H9 (cell line): ENCODE results near the gene SNAI3. TPM values are rescaled to one million over a fixed set of nuclear protein-coding genes. Genes with fewer than 3 reads are reported as not detected.

Experiments
- DNase-seq: peaks from one replicate; pipeline ENCODE4 v3.0.0-alpha.2; 2017
- H2AFZ ChIP-seq: one replicate; pipeline ENCODE4 v1.6.1; 2013; ENCODE audit warnings: mild to moderate bottlenecking, low read length, control low read depth, moderate library complexity
- H2AK5ac ChIP-seq: 2 replicates; pipeline ENCODE4 v1.6.1; 2013; ENCODE audit warnings: low read length, control low read depth, mixed read lengths; ENCODE audit not compliant: insufficient read length
- H2BK120ac ChIP-seq: one replicate; pipeline ENCODE4 v1.6.1; 2013; ENCODE audit warnings: low read depth, mild to moderate bottlenecking, low read length, control low read depth, inconsistent platforms; ENCODE audit not compliant: poor library complexity, severe bottlenecking
- H2BK12ac ChIP-seq: 2 replicates; pipeline ENCODE4 v1.6.1; 2013; ENCODE audit warnings: low read length, control low read depth, mixed read lengths, low read depth; ENCODE audit not compliant: insufficient read length
- H2BK15ac ChIP-seq: 2 replicates; pipeline ENCODE4 v1.6.1; 2013; ENCODE audit warnings: low read depth, low read length, control low read depth
- H2BK20ac ChIP-seq: one replicate; pipeline ENCODE4 v1.6.1; 2013; ENCODE audit warnings: low read depth, mild to moderate bottlenecking, low read length, control low read depth, inconsistent platforms; ENCODE audit not compliant: poor library complexity, severe bottlenecking
- H2BK5ac ChIP-seq: 2 replicates; pipeline ENCODE4 v1.6.1; 2013; ENCODE audit warnings: low read length, control low read depth, mixed read lengths; ENCODE audit not compliant: insufficient read length
- H3K14ac ChIP-seq: 2 replicates; pipeline ENCODE4 v1.6.1; 2013; ENCODE audit warnings: low read length, control low read depth; ENCODE audit not compliant: insufficient read depth
- H3K18ac ChIP-seq: 2 replicates; pipeline ENCODE4 v1.6.1; 2013; ENCODE audit warnings: low read depth, mild to moderate bottlenecking, mixed read lengths, low read length, control low read depth; ENCODE audit not compliant: insufficient read length
- H3K23ac ChIP-seq: 2 replicates; pipeline ENCODE4 v1.6.1; 2013; ENCODE audit warnings: low read length, control low read depth, mixed read lengths, low read depth; ENCODE audit not compliant: insufficient read length
- H3K23me2 ChIP-seq: 2 replicates; pipeline ENCODE4 v1.6.1; 2013; ENCODE audit warnings: low read depth, mild to moderate bottlenecking, mixed read lengths, low read length, control low read depth; ENCODE audit not compliant: insufficient read length, poor library complexity, severe bottlenecking
- H3K27ac ChIP-seq: 2 replicates; pipeline ENCODE4 v1.5.1; 2013; ENCODE audit warnings: low read length, control low read depth, mixed read lengths, low read depth; ENCODE audit not compliant: insufficient read length
- H3K27me3 ChIP-seq: 2 replicates; pipeline ENCODE4 v1.6.1; 2013; ENCODE audit warnings: low read length, control low read depth, inconsistent platforms; ENCODE audit not compliant: insufficient read depth
- H3K4ac ChIP-seq: 2 replicates; pipeline ENCODE4 v1.6.1; 2013; ENCODE audit warnings: low read depth, mild to moderate bottlenecking, control low read depth, inconsistent platforms, low read length, moderate library complexity
- H3K4me1 ChIP-seq: 2 replicates; pipeline ENCODE4 v1.6.1; 2013; ENCODE audit warnings: low read length, control low read depth, inconsistent platforms; ENCODE audit not compliant: insufficient read depth
- H3K4me2 ChIP-seq: 2 replicates; pipeline ENCODE4 v1.6.1; 2013; ENCODE audit warnings: low read length, control low read depth, mixed read lengths; ENCODE audit not compliant: insufficient read length, insufficient read depth
- H3K56ac ChIP-seq: 2 replicates; pipeline ENCODE4 v1.6.1; 2013; ENCODE audit warnings: low read depth, mild to moderate bottlenecking, mixed read lengths, low read length, control low read depth; ENCODE audit not compliant: insufficient read length
- H3K79me1 ChIP-seq: 2 replicates; pipeline ENCODE4 v1.6.1; 2013; ENCODE audit warnings: low read depth, mild to moderate bottlenecking, moderate library complexity, low read length, control low read depth, inconsistent platforms; ENCODE audit not compliant: insufficient read depth, poor library complexity, severe bottlenecking
- H3K79me2 ChIP-seq: 2 replicates; pipeline ENCODE4 v1.6.1; 2013; ENCODE audit warnings: low read length, control low read depth, inconsistent platforms; ENCODE audit not compliant: insufficient read depth
- H3K9ac ChIP-seq: 2 replicates; pipeline ENCODE4 v1.6.1; 2013; ENCODE audit warnings: low read length, control low read depth, mixed read lengths; ENCODE audit not compliant: insufficient read length; ENCODE audit errors: extremely low read depth
- H3K9me3 ChIP-seq: one replicate; pipeline ENCODE4 v1.6.1; 2013; ENCODE audit warnings: low read depth, low read length, inconsistent platforms; ENCODE audit not compliant: control insufficient read depth
- H3T11ph ChIP-seq: one replicate; pipeline ENCODE4 v1.6.1; 2013; ENCODE audit warnings: mild to moderate bottlenecking, low read length, control low read depth, inconsistent platforms
- H4K20me1 ChIP-seq: one replicate; pipeline ENCODE4 v1.6.1; 2013; ENCODE audit not compliant: control insufficient read depth, insufficient read length, insufficient read depth
- H4K5ac ChIP-seq: 2 replicates; pipeline ENCODE4 v1.6.1; 2013; ENCODE audit warnings: low read depth, mild to moderate bottlenecking, mixed read lengths, low read length, control low read depth; ENCODE audit not compliant: insufficient read length
- H4K8ac ChIP-seq: replicated peaks from 2 replicates; pipeline ENCODE4 v1.6.1; 2013; ENCODE audit warnings: low read length, control low read depth, mixed read lengths, low read depth; ENCODE audit not compliant: insufficient read length
- H4K91ac ChIP-seq: 2 replicates; pipeline ENCODE4 v1.6.1; 2013; ENCODE audit warnings: low read depth, mild to moderate bottlenecking, moderate library complexity, mixed read lengths, low read length, control low read depth; ENCODE audit not compliant: insufficient read length
- H3K27ac Mint-ChIP-seq, 3 experiments: 2 replicates in 2 of 3; 3 replicates in 1 of 3; pipeline ENCODE4 v1.8.0; 2020 to 2021; ENCODE audit warnings: mixed read lengths in 3 of 3, mild to moderate bottlenecking in 1 of 3, moderate library complexity in 1 of 3
- H3K27me3 Mint-ChIP-seq: 2 replicates; pipeline ENCODE4 v1.8.0; 2021; ENCODE audit warnings: low read depth, mild to moderate bottlenecking, moderate library complexity, mixed read lengths
- H3K36me3 Mint-ChIP-seq, 3 experiments: 2 replicates in 2 of 3; 3 replicates in 1 of 3; pipeline ENCODE4 v1.8.0; 2020 to 2021; ENCODE audit warnings: low read depth in 3 of 3, mixed read lengths in 3 of 3; ENCODE audit not compliant: insufficient read depth in 1 of 3
- H3K4me1 Mint-ChIP-seq, 2 experiments: 2 replicates each; pipeline ENCODE4 v1.8.0; 2020; ENCODE audit warnings: mixed read lengths in 2 of 2
- H3K4me3 Mint-ChIP-seq, 2 experiments: 2 replicates in 1 of 2; 3 replicates in 1 of 2; pipeline ENCODE4 v1.8.0; 2020 to 2021; ENCODE audit warnings: mild to moderate bottlenecking in 2 of 2, mixed read lengths in 2 of 2, moderate library complexity in 1 of 2
- H3K9me3 Mint-ChIP-seq, 2 experiments: 2 replicates in 1 of 2; 3 replicates in 1 of 2; pipeline ENCODE4 v1.8.0; 2020; ENCODE audit warnings: mild to moderate bottlenecking in 2 of 2, mixed read lengths in 2 of 2, moderate library complexity in 1 of 2
- CTCF ChIP-seq: fragments of 200-600 bp; sonication (generic); conservative IDR thresholded peaks from 3 replicates; pipeline ENCODE4 v1.8.0; 2021; ENCODE audit warnings: antibody characterized with exemption, mild to moderate bottlenecking
- WGBS: extraction: QIAGEN DNeasy Blood & Tissue Kit; methylation state at CpG from one replicate; pipeline ENCODE4 v1.1.7; 2013; ENCODE audit warnings: missing lambda C conversion rate, low lambda C conversion rate, mixed read lengths; ENCODE audit not compliant: insufficient read length; ENCODE audit errors: extremely low coverage; 5-methylcytosine and 5-hydroxymethylcytosine counted together
- total RNA-seq: library from RNA; stranded (reverse); gene quantifications from 2 replicates; pipeline ENCODE4 v1.2.1, GENCODE V29; 2021

Gene SNAI3
- total RNA-seq, 1 experiment from 2014 or later: 3.2 TPM

- WGBS: no CpG with 5 or more reads among the region's 15 CpGs
- no peak overlapping the region for H4K5ac ChIP-seq
- no peak overlapping the region for H3T11ph ChIP-seq
- H3K18ac ChIP-seq: no peak overlapping the region
- Mint-ChIP-seq H3K27ac (no peak overlapping the region), H3K9me3 (no peaks in the 10 kb centered on the region), H3K36me3 (peaks cover 3 to 15% (median 9%) of the 10 kb centered on the region in 3 experiments; a peak in 6 of 7 replicates), H3K4me3 (no peak overlapping the region), H3K27me3 (no peaks in the 10 kb centered on the region; the same call in 1 of the 2 replicates), H3K4me1 (no peaks in the 10 kb centered on the region)
- no peak overlapping the region for H4K91ac ChIP-seq
- H4K8ac ChIP-seq: no peak overlapping the region
- H2BK15ac ChIP-seq: no peak overlapping the region
- no peaks in the 10 kb centered on the region for H3K23me2 ChIP-seq
- H3K79me2 ChIP-seq: no peaks in the 10 kb centered on the region
- H4K20me1 ChIP-seq: no peaks in the 10 kb centered on the region
- H2BK120ac ChIP-seq: no peak overlapping the region
- no peaks in the 10 kb centered on the region for H3K4me1 ChIP-seq
- H2BK12ac ChIP-seq: no peak overlapping the region
- H2AFZ ChIP-seq: no peak overlapping the region
- H3K23ac ChIP-seq: no peak overlapping the region
- no peaks in the 10 kb centered on the region for H3K79me1 ChIP-seq
- no peak overlapping the region for H2BK20ac ChIP-seq
- H3K27ac ChIP-seq: no peak overlapping the region
- H3K27me3 ChIP-seq: no peaks in the 10 kb centered on the region
- no peaks in the 10 kb centered on the region for H3K9me3 ChIP-seq
- no peak overlapping the region for H3K4me2 ChIP-seq
- H3K4ac ChIP-seq: no peak overlapping the region
- no peak overlapping the region for H2AK5ac ChIP-seq
- H3K14ac ChIP-seq: no peak overlapping the region
- no peak overlapping the region for H3K9ac ChIP-seq
- no peak overlapping the region for H3K56ac ChIP-seq
- no peak for TF ChIP-seq CTCF
- no peak overlapping the region for H2BK5ac ChIP-seq
- no peak for DNase-seq
Measured at GRCh38 chr16:88731699-88732098, 45.4 kb upstream of the SNAI3 start.
